Loucy (cell line): Measurements from ENCODE around the gene TMC2.

Experiments used
- EZH2phosphoT487 ChIP-seq: fragments of 200-600 bp; IDR thresholded peaks from 2 replicates; pipeline ENCODE4 v1.6.1; 2018; ENCODE audit warnings: antibody characterized with exemption, mild to moderate bottlenecking, moderate library complexity, borderline replicate concordance
- TF ChIP-seq, protein P1 (sequence below): fragments of 200-600 bp; sonication (generic); conservative IDR thresholded peaks from 2 replicates; pipeline ENCODE4 v1.5.1; 2014; ENCODE audit warnings: mild to moderate bottlenecking, antibody characterized with exemption, low read length

DNA sequence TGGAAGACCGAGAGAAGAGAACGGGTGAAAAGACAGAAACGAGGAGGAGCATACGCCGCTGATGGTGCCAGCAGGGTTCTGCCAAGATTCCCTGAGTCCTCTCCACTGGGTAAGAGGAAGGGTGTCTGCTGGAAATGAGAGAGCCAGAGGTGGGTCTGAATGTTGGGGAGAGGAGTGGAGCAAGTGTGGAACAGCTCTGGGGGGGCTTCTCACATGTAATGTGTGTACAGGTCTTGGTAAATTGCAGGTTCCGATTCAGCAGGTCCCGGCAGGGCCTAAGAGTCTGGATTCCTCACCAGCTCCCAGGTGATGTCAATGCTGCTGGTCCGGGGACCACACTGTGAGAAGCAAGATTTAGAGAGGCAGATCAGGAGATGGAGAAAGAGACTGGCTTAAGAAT, 154.8 kb downstream of the TMC2 start:
- TF ChIP-seq EZH2phosphoT487, result no peak
- TF ChIP-seq, protein P1, sequence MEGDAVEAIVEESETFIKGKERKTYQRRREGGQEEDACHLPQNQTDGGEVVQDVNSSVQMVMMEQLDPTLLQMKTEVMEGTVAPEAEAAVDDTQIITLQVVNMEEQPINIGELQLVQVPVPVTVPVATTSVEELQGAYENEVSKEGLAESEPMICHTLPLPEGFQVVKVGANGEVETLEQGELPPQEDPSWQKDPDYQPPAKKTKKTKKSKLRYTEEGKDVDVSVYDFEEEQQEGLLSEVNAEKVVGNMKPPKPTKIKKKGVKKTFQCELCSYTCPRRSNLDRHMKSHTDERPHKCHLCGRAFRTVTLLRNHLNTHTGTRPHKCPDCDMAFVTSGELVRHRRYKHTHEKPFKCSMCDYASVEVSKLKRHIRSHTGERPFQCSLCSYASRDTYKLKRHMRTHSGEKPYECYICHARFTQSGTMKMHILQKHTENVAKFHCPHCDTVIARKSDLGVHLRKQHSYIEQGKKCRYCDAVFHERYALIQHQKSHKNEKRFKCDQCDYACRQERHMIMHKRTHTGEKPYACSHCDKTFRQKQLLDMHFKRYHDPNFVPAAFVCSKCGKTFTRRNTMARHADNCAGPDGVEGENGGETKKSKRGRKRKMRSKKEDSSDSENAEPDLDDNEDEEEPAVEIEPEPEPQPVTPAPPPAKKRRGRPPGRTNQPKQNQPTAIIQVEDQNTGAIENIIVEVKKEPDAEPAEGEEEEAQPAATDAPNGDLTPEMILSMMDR, result no peak
